Stimulated activated CD8-positive, alpha-beta memory T cell treated with anti-CD3 and anti-CD28 coated beads, Interleukin-12 subunit alpha, Interleukin-12 subunit beta, amount 100 ng/mL, for 24 hours (primary cell): Measurements from ENCODE around the gene NUAK1.

Experiments used
- DNase-seq: peaks from one replicate; pipeline ENCODE4 v3.0.0-alpha.2; 2020; ENCODE audit errors: extremely low read depth

Gene NUAK1

GRCh38 chr12:106063826-106064720 is 74.7 kb downstream of the NUAK1 start:
- DNase-seq, result no peak

GRCh38 chr12:106062693-106063092 is 76.1 kb downstream of the NUAK1 start:
- no peak for DNase-seq

DNA sequence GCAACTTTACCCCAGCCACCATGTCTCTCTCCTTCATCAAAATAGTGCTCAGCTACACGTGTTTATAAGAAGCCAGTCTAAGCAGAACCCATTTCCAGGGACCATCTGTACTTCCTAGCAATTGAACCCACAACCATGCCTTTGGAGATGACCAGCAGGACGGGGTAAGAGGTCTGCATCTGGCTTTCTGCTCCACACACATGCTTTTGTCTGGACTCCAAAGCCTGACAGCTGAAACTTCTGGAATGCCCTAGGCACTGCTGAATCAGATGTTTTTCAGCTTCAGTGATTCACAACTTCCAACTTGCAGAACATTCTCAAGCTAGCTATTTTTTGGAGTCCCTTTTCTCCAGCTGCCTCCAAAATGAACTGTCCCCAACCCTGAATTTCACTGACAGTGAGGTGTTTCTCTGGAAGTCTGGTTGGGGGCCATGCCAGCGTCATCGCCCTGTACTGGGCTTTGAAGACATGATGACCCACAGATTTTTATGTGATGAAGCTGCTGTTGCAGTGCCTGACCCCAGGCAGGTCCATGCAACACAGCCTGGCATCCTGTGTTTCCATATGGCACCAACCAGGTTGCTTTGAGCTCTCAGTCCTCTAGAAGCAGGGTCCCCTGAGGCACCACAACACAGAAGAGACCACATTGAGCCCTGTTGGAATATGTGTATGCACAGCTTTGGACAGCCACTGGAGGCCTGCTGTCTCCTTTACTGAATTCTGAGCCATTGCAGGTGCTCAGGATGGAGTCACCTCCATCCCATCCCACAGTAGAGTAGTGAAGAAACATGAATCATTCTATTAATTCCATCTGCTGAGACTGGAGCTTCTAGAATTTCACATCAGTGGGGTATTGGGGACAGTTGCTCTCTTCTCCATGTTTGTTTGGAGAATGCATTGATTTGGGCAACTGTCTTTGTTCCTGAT is 80.2 kb downstream of the NUAK1 start:
- no peak for DNase-seq

GRCh38 chr12:106054049-106054448 is 84.7 kb downstream of the NUAK1 start:
- DNase-seq, result no peak

DNA sequence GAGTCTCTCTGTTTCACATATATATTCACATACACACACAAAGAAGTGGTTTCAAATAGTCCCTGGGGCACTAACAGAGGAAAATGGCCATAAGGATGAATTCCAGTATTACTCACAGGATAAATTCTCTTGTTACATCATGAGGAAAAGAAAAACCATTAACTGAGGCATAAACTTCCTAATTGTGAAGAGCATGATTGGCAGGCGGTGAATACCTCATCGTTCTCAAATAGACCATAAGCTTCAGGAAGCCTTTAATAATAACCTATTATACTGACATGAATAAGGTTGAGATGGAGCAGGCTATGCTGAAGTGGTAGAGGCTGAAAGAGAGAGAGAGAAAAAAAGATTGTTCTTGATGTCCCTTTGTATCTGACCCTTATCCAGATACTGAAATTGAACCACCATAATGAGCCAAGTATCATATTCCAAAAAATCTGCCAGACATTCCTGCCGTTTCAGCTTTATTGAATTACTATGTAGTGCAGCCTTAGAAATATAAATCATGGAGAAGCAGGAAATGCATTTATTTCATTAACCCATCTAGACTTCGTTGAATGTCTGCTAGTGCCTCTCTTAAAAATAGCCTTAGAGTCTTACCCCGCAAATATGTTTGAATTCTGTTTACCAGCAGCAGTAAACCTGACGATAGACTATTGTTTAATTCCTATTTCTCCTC is 86.8 kb downstream of the NUAK1 start:
- DNase-seq, result no peak

DNA sequence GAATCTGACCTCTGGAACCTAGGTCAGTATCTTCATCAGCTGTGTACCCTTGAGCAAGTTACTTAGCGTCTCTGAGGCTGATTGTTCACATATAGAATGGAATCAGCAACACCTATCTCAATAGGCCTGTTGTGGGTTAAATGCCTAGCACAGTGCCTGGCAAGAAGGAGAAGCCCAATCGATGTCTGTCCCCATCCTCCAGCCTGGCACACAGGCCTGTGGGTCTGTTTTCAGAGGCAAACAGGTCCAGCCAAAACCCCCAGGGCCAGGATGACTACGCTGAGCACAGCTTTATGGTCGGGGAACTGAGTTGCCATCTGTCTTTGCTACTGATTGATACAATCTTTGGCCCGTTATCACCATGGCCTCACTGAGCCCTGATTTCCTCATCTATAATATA is 89.2 kb downstream of the NUAK1 start:
- no peak for DNase-seq

GRCh38 chr12:106049105-106049504 is 89.6 kb downstream of the NUAK1 start:
- no peak for DNase-seq

DNA sequence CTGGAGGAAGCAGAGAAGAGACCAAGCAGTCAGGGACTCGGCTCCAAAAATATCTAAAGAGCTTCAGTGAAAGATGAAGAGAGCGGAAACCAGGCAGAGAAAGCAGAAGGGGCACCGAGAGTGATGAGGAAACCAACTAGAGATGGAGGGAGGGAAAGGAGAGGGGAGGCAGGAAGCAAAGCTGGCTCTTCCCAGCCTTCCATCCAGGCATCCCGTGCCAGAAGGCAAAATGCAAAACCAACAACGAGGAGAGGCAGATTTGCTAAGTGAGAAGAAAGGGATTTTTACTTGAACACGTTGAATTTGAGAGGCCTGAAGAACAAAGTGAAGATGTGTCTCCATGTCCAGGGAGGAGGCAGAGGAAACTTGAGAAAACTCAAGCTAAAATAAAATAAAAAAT is 90.1 kb downstream of the NUAK1 start:
- DNase-seq, result no peak

DNA sequence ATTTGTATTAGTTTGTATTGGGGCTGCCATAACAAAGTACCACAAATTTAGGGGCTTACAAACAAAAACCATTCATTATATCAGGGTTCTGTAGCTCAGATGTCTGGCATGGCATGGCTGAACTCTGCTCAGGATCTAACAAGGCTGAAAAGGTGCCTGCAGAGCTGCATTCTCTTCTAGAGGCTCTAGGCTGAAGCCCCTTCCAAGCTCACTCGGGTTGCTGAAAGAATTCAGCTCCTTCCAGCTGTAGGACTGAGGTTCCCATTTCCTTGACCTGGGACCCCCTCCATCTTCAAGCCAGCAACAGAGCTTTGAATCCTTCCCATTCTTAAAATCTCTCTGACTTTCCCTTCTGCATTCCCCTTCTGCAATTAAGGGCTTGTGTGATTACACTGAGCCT is 90.7 kb downstream of the NUAK1 start:
- no peak for DNase-seq

GRCh38 chr12:106046947-106047346 is 91.8 kb downstream of the NUAK1 start:
- no peak for DNase-seq

- no peak for DNase-seq
Observed at GRCh38 chr12:106046301-106046846, 92.4 kb downstream of the NUAK1 start.

DNA sequence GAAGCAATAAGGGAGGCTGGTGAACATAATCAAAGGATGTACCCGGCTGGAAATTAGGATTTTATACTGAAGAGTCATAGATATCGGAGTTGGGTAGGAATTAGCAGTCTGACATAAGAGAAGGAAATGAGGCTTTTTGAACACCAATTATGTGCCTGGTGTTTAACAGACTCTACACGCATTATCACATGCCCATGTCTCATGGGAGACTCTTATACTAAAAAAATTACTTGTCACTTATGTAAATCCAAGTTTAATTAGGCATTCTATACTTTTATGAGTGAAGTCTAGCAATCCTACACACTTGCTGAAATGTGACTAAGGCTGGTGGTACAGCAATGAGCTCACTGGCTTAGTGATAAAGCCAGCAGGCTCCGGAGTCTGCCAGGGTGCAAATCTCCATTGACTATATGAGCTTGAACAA is 93.5 kb downstream of the NUAK1 start:
- DNase-seq, result no peak

GRCh38 chr12:106044773-106045172 is 94.0 kb downstream of the NUAK1 start:
- no peak for DNase-seq

- DNase-seq, result no peak
Observed at GRCh38 chr12:106042037-106042436, 96.7 kb downstream of the NUAK1 start.

DNA sequence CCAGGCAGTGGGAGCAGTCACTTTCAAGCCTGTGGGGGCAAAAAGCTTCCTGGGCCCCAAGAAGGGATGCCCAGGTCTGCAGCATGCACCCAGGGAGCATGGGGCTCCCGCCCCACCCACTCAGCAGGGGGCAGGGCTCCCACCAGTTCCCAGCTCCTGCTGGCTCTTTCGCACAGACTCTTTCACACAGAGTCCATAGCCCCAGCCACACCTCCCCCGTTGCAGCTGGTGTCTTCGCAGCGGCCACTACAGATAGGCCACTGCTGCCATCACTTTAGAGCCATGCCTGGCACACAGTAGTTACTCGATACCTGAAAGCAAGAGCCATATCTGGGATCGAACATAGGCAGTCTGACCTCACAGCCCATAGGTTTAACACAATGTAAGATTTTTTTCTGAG is 98.2 kb downstream of the NUAK1 start:
- no peak for DNase-seq

DNA sequence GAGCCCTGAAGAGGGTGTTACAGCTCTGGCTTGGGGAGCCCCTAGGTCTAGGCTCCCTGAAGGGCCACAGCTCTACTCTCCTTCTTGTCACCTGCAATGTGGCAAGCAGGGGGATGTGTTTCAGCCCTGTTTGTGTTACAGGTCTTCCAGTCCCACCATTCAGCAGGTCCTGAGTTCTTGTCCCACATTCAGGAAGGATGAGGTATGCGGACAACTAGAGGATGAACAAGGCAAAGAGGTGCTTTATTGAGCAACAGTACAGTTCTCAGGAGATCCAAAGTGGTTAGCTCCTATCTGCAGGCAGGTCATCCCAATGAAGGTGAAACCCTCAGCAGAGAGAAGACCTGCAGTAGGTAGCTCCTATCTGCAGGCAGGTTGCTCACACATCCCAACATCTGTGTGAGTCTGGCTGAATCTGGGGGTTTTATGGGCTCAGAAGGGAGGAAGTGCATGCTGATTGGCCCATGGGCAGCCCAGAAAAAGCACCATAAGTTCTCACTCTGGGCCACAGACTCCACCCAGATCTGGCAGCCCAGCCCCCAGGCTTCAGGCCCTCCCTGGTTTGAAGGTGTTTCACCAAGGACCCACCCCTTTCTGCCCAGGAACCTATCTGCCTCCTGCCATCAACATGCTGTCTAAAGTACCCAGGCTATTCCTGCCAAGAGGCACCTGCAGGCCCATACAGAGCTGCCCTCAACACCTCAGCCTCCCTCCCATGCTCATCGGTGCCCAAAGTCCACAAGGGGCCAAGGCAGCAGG is 98.9 kb downstream of the NUAK1 start:
- no peak for DNase-seq

GRCh38 chr12:106039242-106039641 is 99.5 kb downstream of the NUAK1 start:
- DNase-seq, result no peak

DNA sequence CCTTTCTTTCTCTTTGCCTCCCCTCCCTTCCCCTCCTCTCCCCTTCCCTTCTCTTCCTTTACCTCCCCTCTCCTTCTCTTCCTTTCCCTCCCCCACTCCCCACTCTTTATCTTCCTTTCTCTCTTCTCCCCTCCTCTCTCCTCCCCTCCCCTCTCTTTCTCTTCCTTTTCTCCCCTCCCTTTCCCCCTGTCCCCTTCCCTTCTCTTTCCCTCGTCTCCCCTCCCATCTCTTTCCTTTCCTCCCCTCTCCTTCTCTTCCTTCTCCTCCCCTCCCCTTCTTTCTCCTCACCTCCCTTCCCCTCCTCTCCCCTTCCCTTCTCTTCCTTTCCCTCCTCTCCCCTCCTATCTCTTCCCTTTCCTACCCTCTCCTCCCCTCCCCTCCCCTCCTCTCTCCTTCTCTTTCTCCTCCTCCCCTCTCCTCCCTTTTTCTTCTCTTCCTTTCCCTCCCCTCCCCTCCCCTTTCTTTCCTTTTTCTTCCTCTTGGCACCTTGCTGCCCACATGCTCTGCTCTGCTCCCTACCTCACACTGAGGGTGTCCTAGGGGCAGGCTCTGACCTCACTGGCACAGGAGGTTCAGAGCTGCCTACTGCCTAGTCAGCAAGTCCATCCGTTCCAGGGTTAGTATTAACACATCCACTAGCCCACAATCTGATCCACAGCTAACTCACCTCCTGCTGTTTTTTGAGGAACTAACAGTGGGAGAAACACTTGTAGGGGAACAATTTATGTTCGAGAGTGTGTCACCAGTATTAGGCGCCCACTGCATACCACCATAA is 101.0 kb downstream of the NUAK1 start:
- no peak for DNase-seq

DNA sequence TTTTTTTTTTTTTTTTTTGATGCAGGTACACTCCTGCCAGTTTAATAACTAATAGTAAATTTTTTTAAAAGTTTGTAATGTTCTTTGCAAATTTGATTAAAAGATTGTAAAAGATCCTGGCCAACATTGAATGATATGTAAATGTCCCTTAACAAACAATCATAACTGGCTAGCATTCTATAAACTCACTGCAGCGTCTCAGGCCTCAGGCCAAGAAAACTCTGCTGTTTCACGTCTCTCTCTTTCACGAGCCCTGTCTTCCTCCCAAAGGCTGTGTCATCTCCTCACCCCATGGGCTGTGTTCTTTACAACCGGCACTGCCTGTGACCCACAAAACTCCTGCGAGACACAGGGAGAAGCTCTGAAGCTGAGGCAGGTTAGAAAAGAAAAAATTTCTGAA is 103.3 kb downstream of the NUAK1 start:
- DNase-seq, result no peak

- DNase-seq, result no peak
Observed at GRCh38 chr12:106034316-106034715, 104.4 kb downstream of the NUAK1 start.
